Measurements from ENCODE around the gene CITED2.

Gene CITED2, protein sequence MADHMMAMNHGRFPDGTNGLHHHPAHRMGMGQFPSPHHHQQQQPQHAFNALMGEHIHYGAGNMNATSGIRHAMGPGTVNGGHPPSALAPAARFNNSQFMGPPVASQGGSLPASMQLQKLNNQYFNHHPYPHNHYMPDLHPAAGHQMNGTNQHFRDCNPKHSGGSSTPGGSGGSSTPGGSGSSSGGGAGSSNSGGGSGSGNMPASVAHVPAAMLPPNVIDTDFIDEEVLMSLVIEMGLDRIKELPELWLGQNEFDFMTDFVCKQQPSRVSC

DNA sequence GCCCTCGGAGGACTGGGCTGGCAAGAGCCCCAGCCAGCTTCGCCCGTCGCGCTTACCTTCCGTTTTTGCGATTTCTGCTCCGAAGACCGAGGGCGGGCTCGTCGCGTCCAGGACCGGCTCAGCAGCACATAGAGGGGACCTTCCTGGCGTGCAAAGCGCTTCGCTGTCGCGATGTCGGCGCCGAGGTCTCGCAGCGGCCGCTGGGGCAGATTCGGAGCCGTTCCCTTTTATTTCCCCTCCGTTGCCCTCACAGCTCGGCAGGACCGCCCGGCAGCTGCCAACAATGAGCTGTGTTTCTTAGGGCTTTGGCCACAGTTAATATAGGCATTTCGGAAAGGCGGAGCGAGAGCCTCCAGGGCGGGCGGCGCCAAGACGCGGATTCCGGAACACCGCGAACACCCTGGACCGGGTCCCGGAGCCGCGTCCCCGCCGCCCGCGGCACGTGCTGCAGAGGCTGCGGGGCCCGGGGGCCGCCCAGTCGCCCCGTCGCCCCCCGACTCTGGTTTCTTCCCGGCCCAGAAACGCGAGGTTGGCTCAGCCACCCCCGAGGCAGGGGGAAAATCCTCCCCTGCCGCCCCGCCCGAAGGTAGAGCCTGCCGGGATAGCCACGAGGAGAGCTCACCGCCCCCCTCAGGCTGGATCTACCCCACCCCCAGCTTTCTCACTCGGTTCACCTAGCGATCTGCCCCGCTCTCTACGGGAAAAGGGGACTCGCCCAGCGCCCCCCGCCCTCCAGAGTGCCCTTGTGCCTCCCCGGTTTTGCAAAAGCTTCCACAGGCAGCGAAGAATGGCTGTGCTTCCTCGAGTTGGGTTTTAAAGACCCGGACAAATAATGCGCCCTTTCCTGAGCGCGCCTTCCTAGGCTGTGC, at the start of gene CITED2:
Gene CITED2, minus strand, starts transcription at position 292 of the 869 bp plus-strand sequence. CDS start 704 bp downstream, outside the sequence.
- TF ChIP-seq, protein P1, sequence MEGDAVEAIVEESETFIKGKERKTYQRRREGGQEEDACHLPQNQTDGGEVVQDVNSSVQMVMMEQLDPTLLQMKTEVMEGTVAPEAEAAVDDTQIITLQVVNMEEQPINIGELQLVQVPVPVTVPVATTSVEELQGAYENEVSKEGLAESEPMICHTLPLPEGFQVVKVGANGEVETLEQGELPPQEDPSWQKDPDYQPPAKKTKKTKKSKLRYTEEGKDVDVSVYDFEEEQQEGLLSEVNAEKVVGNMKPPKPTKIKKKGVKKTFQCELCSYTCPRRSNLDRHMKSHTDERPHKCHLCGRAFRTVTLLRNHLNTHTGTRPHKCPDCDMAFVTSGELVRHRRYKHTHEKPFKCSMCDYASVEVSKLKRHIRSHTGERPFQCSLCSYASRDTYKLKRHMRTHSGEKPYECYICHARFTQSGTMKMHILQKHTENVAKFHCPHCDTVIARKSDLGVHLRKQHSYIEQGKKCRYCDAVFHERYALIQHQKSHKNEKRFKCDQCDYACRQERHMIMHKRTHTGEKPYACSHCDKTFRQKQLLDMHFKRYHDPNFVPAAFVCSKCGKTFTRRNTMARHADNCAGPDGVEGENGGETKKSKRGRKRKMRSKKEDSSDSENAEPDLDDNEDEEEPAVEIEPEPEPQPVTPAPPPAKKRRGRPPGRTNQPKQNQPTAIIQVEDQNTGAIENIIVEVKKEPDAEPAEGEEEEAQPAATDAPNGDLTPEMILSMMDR (IDR thresholded peaks at IDR 0.05; ENCODE audit: unreplicated experiment in 3 of 3): no peak
- Mint-ChIP-seq H3K9me3 (no peaks in the 10 kb centered on the region), H3K36me3 (ENCODE audit: low read depth) (peaks cover 45% of the 10 kb centered on the region), H3K4me1 (peaks cover 33% of the 10 kb centered on the region), H3K4me3 (peak within 1 kb of the TSS; percentile 99), H3K27me3 (ENCODE audit: low read depth) (no peaks in the 10 kb centered on the region), H3K27ac (peak within 1 kb of the TSS; percentile 98 to 100 (median 100))

DNA sequence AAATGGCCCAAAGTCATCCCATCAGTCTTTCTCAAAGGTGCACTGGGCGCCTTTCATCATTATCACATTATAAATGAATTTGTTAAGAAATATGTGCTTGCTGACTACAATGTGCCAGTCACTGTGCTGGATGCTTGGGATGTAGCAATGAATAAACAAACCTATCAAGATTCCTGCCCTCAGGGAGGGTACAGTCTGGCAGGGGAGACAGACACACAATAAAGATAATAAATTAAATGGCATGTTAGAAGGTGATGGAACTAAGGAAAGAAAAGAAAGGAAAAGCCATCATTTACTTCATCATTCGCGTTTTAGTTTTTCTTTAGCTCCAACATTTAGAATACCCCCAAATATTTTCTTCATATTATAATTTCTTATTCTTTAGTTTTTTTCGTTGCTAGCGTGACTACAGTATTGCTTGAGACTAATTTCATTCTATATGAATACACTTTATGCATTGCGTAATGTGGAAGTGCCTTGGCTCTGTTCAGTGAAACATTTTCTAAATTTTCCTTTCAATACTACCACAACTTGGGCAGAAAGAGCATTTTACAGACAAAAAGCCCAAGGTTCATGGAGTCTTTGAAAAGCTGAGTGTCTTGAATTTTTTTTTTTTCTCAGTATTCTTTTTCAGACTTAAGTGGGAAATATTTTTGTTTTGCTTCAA, 48.7 kb upstream of the CITED2 start:
- Mint-ChIP-seq H3K27me3 (ENCODE audit: low read depth) (peaks cover 6% of the 10 kb centered on the region), H3K4me1 (no peaks in the 10 kb centered on the region), H3K4me3 (no peak overlapping the region), H3K9me3 (no peaks in the 10 kb centered on the region), H3K27ac (no peak overlapping the region), H3K36me3 (ENCODE audit: low read depth) (no peaks in the 10 kb centered on the region)
- TF ChIP-seq, protein P1 (IDR thresholded peaks at IDR 0.05; ENCODE audit: unreplicated experiment in 3 of 3): no peak

DNA sequence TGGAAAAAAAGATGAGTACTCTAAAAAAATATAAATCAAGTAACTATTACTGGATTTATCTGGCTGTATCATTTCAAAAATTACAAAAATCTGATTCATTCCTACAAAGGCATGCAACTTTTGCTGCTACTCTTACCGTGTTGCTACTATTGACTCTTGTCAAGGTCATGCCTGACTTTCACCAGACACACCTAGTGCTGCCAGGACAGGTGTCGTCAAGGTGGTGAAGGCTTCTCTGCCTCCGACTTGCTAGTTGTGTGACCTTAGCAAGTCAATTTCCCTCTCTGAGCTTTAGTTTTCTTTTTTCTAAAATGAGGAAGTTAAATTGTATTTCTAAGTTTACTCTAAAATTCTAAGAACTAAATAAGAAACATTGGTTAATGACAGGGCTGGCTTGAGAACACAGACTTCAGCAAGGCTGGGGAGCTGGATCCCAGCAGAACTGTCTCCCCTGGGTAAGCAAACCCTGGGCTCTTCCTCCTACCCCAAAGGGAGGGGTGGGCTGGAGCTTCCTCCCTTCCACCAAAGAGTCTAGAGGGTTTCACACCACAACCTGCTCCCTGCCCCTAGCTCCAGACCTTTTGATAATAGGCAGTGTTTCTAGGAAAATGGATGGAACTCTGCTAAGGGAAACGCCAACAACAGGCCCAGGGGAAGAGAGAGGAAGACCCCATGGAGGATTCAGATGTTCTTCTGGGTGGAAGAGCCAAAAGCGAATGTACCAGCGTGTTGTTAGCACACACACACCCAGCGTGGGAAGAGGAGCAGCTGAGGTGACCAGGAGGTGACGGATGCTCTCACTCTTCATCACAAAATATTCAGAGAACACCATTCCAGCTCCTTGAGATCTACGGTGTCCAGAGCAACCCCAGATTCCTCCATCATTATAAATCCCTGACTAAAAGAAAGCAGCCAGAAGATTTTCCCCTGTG, 47.9 kb upstream of the CITED2 start:
- no peaks in the 10 kb centered on the region for H3K9me3 Mint-ChIP-seq
- H3K27ac Mint-ChIP-seq: no peak overlapping the region
- H3K36me3 Mint-ChIP-seq (ENCODE audit: low read depth): no peaks in the 10 kb centered on the region
- H3K4me3 Mint-ChIP-seq: no peak overlapping the region
- TF ChIP-seq, protein P1 (IDR thresholded peaks at IDR 0.05; ENCODE audit: unreplicated experiment in 3 of 3): no peak
- H3K27me3 Mint-ChIP-seq (ENCODE audit: low read depth): peaks cover 3% of the 10 kb centered on the region
- no peaks in the 10 kb centered on the region for H3K4me1 Mint-ChIP-seq

DNA sequence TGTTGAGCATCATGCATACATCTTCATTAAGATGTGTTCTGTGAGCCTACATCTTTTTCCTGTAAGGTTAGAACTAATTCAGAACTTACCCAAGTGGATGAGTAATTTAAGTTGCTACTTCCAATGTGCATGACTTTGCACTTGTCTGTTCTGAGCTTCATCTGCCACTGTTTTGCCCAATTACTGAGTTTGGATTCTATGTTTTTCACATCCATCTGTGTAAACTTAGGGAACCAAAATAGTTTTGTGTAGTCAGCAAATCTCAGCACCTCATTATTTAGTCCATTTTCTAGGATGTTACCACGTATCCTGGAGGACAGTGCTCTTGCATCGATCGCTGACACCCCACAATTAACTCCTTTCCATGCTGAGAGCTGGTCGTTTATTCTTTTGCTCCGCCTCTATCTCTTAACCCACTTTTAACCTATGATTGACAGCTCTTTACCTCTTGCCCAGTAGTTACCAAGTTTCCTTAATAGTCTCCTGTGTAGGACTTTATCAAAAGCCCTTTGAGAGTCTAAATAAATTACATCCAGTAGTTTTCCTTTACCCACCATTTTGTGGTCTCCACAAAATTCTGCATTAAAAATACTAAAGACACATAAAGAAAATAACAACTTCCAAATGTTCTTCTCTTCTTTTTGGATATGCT, 44.2 kb upstream of the CITED2 start:
- Mint-ChIP-seq H3K9me3 (no peaks in the 10 kb centered on the region), H3K36me3 (ENCODE audit: low read depth) (no peaks in the 10 kb centered on the region), H3K27me3 (ENCODE audit: low read depth) (peaks cover 2% of the 10 kb centered on the region), H3K27ac (no peak overlapping the region), H3K4me1 (peaks cover 5% of the 10 kb centered on the region), H3K4me3 (no peak overlapping the region)
- TF ChIP-seq, protein P1 (IDR thresholded peaks at IDR 0.05; ENCODE audit: unreplicated experiment in 3 of 3): no peak

DNA sequence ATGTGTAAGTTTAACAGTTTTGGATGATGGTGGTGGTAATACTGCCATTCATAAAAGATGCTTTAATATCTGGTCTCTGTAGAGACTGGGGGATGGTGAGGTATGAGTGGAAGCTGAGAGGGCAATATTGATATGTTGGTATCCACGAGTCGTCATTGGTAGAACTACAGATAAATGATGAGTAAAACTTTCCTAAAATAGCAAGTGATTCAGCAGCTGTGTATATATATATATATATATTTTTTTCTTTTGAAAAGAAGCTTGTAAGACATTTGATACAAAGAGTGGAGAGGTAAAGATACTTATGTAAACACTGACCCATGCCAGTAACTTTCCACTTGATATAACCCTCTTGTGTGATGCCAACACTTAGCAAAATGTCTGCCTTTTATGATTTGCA, 41.7 kb upstream of the CITED2 start:
- H3K36me3 Mint-ChIP-seq (ENCODE audit: low read depth): no peaks in the 10 kb centered on the region
- TF ChIP-seq, protein P1 (IDR thresholded peaks at IDR 0.05; ENCODE audit: unreplicated experiment in 3 of 3): no peak
- no peak overlapping the region for H3K4me3 Mint-ChIP-seq
- peaks cover 6% of the 10 kb centered on the region for H3K27me3 Mint-ChIP-seq (ENCODE audit: low read depth)
- peaks cover 5% of the 10 kb centered on the region for H3K4me1 Mint-ChIP-seq
- no peak overlapping the region for H3K27ac Mint-ChIP-seq
- H3K9me3 Mint-ChIP-seq: peaks cover 2% of the 10 kb centered on the region

All from nephron (organoid).